Amniotic epithelial cell (primary cell): ENCODE measurements around the gene LEKR1.

Experiments used
- DNase-seq: peaks from one replicate; pipeline ENCODE4 v3.0.0-alpha.2; 2010; ENCODE audit warnings: low read depth

LEKR1 gene

GRCh38 chr3:157059181-157059580, 233.0 kb downstream of the LEKR1 start:
- DNase-seq, result no peak

- DNase-seq, result no peak
These were observed 233.5 kb downstream of the LEKR1 start for GRCh38 chr3:157059661-157060060.

GRCh38 chr3:157061265-157061664, 235.1 kb downstream of the LEKR1 start:
- no peak for DNase-seq

- no peak for DNase-seq
These were observed 237.3 kb downstream of the LEKR1 start for GRCh38 chr3:157063469-157063868.

GRCh38 chr3:157063926-157064325, 237.8 kb downstream of the LEKR1 start:
- no peak for DNase-seq

- no peak for DNase-seq
These were observed 238.2 kb downstream of the LEKR1 start for GRCh38 chr3:157064402-157064801.

GRCh38 chr3:157065201-157065600, 239.0 kb downstream of the LEKR1 start:
- no peak for DNase-seq

- peak; percentile 23 for DNase-seq
These were observed 240.4 kb downstream of the LEKR1 start for GRCh38 chr3:157066335-157067098.

- DNase-seq, result no peak
These were observed 241.0 kb downstream of the LEKR1 start for GRCh38 chr3:157067114-157067513.

GRCh38 chr3:157069406-157069805, 243.3 kb downstream of the LEKR1 start:
- DNase-seq, result no peak

GRCh38 chr3:157069846-157070677, 243.9 kb downstream of the LEKR1 start:
- no peak for DNase-seq

GRCh38 chr3:157070678-157070999, 244.5 kb downstream of the LEKR1 start:
- no peak for DNase-seq

- no peak for DNase-seq
These were observed 245.8 kb downstream of the LEKR1 start for GRCh38 chr3:157071744-157072525.

- peak; percentile 35 for DNase-seq
These were observed 247.7 kb downstream of the LEKR1 start for GRCh38 chr3:157073810-157074209.

GRCh38 chr3:157074490-157074889, 248.3 kb downstream of the LEKR1 start:
- no peak for DNase-seq

GRCh38 chr3:157074981-157075380, 248.8 kb downstream of the LEKR1 start:
- DNase-seq, result no peak

GRCh38 chr3:157075693-157076420, 249.7 kb downstream of the LEKR1 start:
- DNase-seq, result no peak

GRCh38 chr3:157077565-157077991, 251.4 kb downstream of the LEKR1 start:
- no peak for DNase-seq

- no peak for DNase-seq
These were observed 252.1 kb downstream of the LEKR1 start for GRCh38 chr3:157078131-157078810.

- no peak for DNase-seq
These were observed 252.6 kb downstream of the LEKR1 start for GRCh38 chr3:157078811-157079185.

GRCh38 chr3:157079676-157080369, 253.7 kb downstream of the LEKR1 start:
- no peak for DNase-seq
